Hematopoietic multipotent progenitor cell treated with erythropoietin and hydrocortisone succinate and interleukin-3 and kit ligand, for 8 days (in vitro differentiated cells): Measurements from ENCODE around the gene DST.
"Not testable (repeated sequence)": the region's sequence is repeated elsewhere in the genome, so short reads cannot be mapped to it uniquely, and the experiment has no call there.

Source experiments
- DNase-seq: peaks from one replicate; pipeline ENCODE4 v3.0.0-alpha.2; 2015

The DST gene

GRCh38 chr6:56570413-56571359 lies 72.0 kb downstream of the DST start:
- peak; percentile 33 for DNase-seq

GRCh38 chr6:56567501-56567900 lies 75.2 kb downstream of the DST start:
- no peak for DNase-seq

GRCh38 chr6:56562730-56563129 lies 80.0 kb downstream of the DST start:
- DNase-seq, result not testable (repeated sequence)

GRCh38 chr6:56556751-56557540 lies 85.7 kb downstream of the DST start:
- DNase-seq, result no peak

GRCh38 chr6:56555438-56555872 lies 87.2 kb downstream of the DST start:
- no peak for DNase-seq

GRCh38 chr6:56552187-56553130 lies 90.2 kb downstream of the DST start:
- no peak for DNase-seq

- DNase-seq, result no peak
Measured at GRCh38 chr6:56551409-56552120, 91.1 kb downstream of the DST start.

- no peak for DNase-seq
Measured at GRCh38 chr6:56550301-56550700, 92.4 kb downstream of the DST start.

GRCh38 chr6:56549014-56549413 lies 93.7 kb downstream of the DST start:
- DNase-seq, result peak; percentile 30

GRCh38 chr6:56547687-56548086 lies 95.0 kb downstream of the DST start:
- no peak for DNase-seq

GRCh38 chr6:56542364-56543331 lies 100.0 kb downstream of the DST start:
- DNase-seq, result peak; percentile 96

GRCh38 chr6:56541741-56542360 lies 100.8 kb downstream of the DST start:
- peak; percentile 49 for DNase-seq

GRCh38 chr6:56541030-56541600 lies 101.6 kb downstream of the DST start:
- DNase-seq, result peak; percentile 46

GRCh38 chr6:56540232-56541029 lies 102.3 kb downstream of the DST start:
- DNase-seq, result peak; percentile 9

- no peak for DNase-seq
Measured at GRCh38 chr6:56539527-56540105, 103.1 kb downstream of the DST start.

- no peak for DNase-seq
Measured at GRCh38 chr6:56538851-56539250, 103.8 kb downstream of the DST start.

- DNase-seq, result no peak
Measured at GRCh38 chr6:56537223-56537770, 105.4 kb downstream of the DST start.

GRCh38 chr6:56536536-56536935 lies 106.2 kb downstream of the DST start:
- DNase-seq, result no peak
